GM19455 (cell line): ENCODE measurements around the gene KCNT2.

ENCODE experiments used
- ATAC-seq: cut with Tn5 transposase; IDR thresholded peaks from one replicate; pipeline ENCODE4 v1.9.1; 2021; ENCODE audit not compliant: unreplicated experiment

The KCNT2 gene

GRCh38 chr1:196451103-196451502 is 157.1 kb downstream of the KCNT2 start:
- no peak for ATAC-seq

GRCh38 chr1:196450143-196451095 is 157.8 kb downstream of the KCNT2 start:
- ATAC-seq: no peak

- no peak for ATAC-seq
These were observed 158.8 kb downstream of the KCNT2 start for GRCh38 chr1:196449460-196449859.

GRCh38 chr1:196445775-196446174 is 162.5 kb downstream of the KCNT2 start:
- ATAC-seq: no peak

DNA sequence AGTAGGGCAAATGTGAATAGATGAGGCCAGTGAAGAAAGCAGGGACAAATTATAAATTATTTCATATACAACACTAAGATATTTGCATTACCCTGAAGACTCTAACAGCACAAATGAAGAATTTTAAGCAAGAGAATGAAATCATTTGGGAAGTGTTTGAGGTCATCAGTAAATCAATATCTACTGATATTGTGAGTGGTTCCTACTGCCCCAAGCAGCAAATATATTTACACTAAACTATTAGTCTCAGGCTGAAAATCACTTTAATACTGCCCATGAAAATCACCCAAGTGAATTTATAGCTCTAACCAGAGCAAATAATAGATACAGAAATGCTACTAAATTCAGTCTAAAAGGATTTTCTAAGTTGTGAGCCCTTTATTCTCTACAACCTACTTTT is 163.6 kb downstream of the KCNT2 start:
- ATAC-seq: no peak

- ATAC-seq: no peak
These were observed 165.9 kb downstream of the KCNT2 start for GRCh38 chr1:196442366-196442765.

DNA sequence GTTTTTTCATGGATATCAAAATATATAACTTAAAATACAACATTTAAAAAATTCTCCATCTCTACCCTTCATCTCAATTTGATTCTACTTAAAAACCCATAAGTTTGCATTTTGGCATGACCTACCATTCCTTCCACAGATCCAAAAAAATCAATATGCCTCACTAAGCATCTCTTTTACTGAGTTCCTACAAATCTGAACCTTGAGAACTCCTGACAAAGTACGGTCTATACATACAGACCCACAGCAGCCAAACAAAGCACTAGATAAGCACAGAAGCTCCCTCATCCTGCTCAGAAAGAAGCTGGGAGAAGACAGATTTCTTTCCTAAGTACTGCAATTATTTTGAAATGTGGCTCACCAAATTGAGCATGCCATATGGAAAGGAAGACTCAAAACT is 167.5 kb downstream of the KCNT2 start:
- no peak for ATAC-seq

DNA sequence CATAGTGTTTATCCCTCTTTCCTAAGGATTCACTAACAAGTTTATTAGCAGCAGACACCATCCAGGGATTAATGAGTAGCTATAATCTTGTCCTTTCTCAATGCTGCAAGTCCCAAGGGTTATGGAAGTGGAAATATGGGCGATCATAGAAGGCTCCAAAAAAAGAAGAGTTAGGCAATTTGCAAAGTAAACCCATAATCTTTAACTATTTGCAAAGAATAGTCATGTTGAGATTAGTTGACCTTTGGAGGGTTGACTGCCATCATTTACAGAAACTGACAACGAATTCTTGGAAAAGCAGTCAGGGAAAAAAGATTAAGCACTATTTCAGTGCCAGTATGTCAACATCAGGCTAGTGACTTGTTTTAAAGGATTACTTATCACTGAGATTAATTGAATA is 169.9 kb downstream of the KCNT2 start:
- no peak for ATAC-seq

DNA sequence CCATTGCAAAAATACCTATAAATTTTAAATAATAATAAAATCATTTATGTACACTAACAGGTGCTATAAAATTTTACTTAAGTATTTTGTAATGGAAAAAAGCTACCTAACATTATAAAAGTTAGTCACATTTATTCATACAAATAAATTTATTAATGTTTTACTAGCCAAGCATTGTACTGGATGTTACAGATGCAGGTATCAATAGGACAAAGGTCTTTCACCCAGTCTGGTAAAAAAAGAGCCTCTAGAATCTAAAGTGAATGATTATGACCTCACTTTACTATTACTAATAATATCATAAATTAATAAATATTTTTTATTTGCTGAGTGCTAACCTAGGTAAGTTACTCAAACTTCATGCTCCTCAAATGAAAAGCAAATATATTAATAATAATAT is 170.6 kb downstream of the KCNT2 start:
- ATAC-seq: no peak

- no peak for ATAC-seq
These were observed 175.2 kb downstream of the KCNT2 start for GRCh38 chr1:196433000-196433399.

GRCh38 chr1:196427976-196428734 is 180.1 kb downstream of the KCNT2 start:
- no peak for ATAC-seq

GRCh38 chr1:196425513-196425912 is 182.7 kb downstream of the KCNT2 start:
- no peak for ATAC-seq

DNA sequence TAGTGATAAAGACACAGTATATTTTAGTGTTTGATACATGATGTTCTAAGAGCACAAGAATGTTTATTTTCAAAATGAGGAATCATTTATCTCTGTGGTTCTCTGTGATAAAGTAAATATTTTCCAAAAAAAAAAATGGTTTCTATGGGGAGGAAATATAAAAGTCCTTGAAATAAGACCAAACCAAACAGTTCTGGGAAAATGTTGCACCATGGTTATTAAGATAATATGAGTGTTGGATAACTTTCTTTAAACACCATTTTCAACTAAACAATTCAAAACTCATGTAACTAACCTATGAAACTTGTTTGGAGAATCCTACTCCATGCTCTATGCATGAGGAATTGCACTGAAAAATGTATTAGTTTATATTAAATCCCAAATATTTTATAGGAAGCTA is 184.6 kb downstream of the KCNT2 start:
- ATAC-seq: no peak

- ATAC-seq: no peak
These were observed 189.5 kb downstream of the KCNT2 start for GRCh38 chr1:196418772-196419171.

DNA sequence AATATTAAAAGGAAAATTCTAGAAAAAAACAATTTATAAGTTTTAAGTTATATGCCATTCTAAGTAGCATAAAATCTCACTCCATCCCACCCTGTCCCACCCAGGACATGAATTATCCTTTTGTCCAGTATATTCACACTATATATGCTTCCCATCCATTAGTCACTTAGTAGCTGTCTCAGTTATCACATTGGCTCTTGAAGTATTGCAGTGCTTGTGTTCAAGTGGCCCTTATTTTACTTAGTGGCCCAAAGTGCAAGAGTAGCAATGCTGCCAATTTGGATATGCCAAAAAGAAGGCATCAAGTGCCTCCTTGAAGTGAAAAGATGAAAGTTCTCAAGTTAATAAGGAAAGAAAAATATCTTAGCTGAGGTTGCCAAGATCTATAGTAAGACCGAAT is 192.3 kb downstream of the KCNT2 start:
- no peak for ATAC-seq

GRCh38 chr1:196412326-196412725 is 195.9 kb downstream of the KCNT2 start:
- ATAC-seq: no peak

DNA sequence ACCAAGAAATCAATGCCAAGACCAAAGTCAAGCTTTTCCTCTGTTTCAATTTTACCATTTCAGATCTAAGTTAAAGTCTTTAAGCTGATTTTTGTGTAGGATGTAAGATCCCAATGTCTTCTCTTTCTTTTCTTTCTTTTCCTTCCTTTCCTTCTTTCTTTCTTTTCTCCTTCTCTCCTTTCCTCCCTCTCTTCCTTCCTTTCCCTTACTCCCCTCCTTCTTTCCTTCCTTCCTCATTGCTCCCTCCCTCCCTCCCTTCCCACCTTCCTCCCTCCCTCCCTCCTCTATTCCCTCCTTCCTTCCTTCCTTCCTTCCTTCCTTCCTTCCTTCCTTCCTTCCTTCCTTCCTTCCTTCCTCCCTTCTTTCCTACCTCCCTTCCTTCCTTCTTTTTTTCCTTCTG is 197.5 kb downstream of the KCNT2 start:
- no peak for ATAC-seq

DNA sequence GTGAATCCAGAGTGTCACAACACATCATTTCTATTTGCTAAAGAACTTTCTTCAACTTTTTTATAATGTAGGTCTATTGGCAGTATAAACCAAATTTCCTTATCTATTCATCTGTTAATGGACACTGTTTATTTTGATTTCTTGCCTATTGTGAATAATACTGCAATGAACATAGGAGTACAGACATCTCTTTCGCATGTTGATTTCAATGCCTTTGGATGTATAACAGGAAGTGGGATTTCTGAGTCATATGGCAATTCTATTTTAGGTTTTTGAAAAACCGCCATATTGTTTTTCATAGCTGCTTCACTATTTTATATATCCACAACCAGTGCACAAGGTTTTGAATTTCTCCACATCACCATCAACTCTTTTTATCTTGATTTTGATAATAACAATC is 198.7 kb downstream of the KCNT2 start:
- ATAC-seq: no peak

GRCh38 chr1:196407358-196408051 is 200.7 kb downstream of the KCNT2 start:
- ATAC-seq: no peak

DNA sequence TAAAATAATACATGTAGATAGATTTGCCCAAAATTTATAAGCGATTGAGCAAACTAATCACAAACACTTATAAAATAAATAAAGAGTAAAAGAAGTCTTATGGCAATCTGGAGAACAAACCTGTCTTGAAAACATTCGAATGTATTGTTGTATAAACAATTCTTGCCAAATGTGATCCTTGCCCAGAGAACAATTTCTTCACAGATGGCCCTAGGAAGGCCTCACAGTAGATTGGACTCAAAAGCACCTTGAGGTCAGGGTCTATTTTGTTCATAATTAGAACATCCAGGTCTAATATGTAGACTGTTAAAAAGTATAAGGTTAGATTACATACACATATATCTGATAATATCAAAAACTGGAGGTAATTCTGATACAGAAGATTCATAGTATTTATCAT is 202.4 kb downstream of the KCNT2 start:
- ATAC-seq: no peak
